HepG2 (cell line): ENCODE results near the gene MYO9A.

Experiments used
- CBX5 ChIP-seq: sonication (generic); formaldehyde crosslinking; IDR thresholded peaks from 2 replicates; pipeline ENCODE4 v1.4.0; 2020; ENCODE audit warnings: missing genetic modification reagents, borderline replicate concordance
- EHMT2 ChIP-seq: fragments of 200-600 bp; sonication (generic); IDR thresholded peaks from 2 replicates; pipeline ENCODE4 v1.7.0; 2017; ENCODE audit warnings: antibody characterized with exemption, low read depth, low read length, borderline replicate concordance
- JUNB ChIP-seq: sonication (generic); formaldehyde crosslinking; IDR thresholded peaks from 2 replicates; pipeline ENCODE4 v1.8.0; 2022; ENCODE audit warnings: missing genetic modification reagents, mild to moderate bottlenecking, borderline replicate concordance
- MXI1 ChIP-seq: IDR thresholded peaks from 3 replicates; pipeline ENCODE4 v1.6.1; 2012; ENCODE audit warnings: low read depth, low read length, inconsistent platforms, borderline replicate concordance
- SOX13 ChIP-seq, 3 experiments: fragments of 450-650 bp in 1 of 3; sonication (generic) in 1 of 3; formaldehyde crosslinking in 1 of 3; IDR thresholded peaks in 2 of 3; conservative IDR thresholded peaks in 1 of 3; 2 replicates each; pipeline versions ENCODE4 v1.5.0 to v1.6.1; 2016 to 2020; ENCODE audit warnings: antibody characterized with exemption in 1 of 3, mild to moderate bottlenecking in 1 of 3, missing compliant biosample characterization in 1 of 3, missing genetic modification reagents in 1 of 3, moderate library complexity in 1 of 3
- TF ChIP-seq, protein P1 (sequence below): sonication (generic); formaldehyde crosslinking; IDR thresholded peaks from 2 replicates; pipeline ENCODE4 v1.4.0; 2020; ENCODE audit warnings: mild to moderate bottlenecking, missing genetic modification reagents
- TF ChIP-seq, protein P2 (sequence below): sonication (generic); formaldehyde crosslinking; IDR thresholded peaks from 2 replicates; pipeline ENCODE4 v1.5.0; 2020; ENCODE audit warnings: mild to moderate bottlenecking, missing genetic modification reagents, moderate library complexity

DNA sequence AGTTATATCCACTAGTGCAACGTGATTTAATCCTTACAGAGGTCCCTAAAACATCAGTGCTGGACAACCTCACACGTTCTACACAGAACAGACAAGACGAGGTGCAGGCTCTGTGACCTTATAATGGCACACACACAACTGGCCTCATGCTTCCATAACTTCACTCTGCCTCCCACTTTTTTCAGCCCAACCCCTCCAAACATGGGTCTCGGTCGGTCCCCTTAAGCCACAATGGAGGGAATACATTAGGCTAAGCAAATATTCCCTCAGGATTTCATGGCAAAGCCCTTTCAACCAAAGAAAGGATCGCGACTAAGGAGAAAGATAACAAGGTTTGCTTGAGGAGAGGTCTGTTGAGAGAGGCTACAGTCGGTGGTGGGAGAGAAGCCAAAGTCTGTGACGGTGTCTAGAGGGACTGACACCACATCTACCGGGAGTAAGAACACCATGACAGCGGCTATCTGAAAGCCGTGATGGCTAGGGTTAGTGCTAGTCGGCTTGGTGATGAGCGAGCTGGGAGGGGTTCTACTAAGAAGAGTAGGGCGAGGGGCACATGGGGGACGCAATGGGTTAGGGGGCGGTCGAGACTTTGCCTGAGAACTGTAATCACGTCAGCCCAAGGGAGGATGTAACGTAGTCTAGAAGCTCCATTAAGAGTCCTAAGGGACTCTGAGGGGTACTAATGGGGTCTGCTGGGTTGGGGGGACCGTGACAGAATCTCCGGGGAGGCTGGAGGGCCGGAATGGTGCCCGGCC, 1.0 kb downstream of the MYO9A start:
- TF ChIP-seq, protein P1, sequence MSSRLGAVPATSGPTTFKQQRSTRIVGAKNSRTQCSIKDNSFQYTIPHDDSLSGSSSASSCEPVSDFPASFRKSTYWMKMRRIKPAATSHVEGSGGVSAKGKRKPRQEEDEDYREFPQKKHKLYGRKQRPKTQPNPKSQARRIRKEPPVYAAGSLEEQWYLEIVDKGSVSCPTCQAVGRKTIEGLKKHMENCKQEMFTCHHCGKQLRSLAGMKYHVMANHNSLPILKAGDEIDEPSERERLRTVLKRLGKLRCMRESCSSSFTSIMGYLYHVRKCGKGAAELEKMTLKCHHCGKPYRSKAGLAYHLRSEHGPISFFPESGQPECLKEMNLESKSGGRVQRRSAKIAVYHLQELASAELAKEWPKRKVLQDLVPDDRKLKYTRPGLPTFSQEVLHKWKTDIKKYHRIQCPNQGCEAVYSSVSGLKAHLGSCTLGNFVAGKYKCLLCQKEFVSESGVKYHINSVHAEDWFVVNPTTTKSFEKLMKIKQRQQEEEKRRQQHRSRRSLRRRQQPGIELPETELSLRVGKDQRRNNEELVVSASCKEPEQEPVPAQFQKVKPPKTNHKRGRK (CRISPR knock-in tag), result no peak
- TF ChIP-seq SOX13 (IDR thresholded peaks at IDR 0.05) (no peak), SOX13 (CRISPR knock-in tag; conservative IDR thresholded peaks at IDR 0.05 in 1 of 2, IDR thresholded peaks at IDR 0.05 in 1 of 2) (no peak), CBX5 (CRISPR knock-in tag) (no peak), MXI1 (no peak), JUNB (CRISPR knock-in tag) (no peak), EHMT2 (no peak)
- TF ChIP-seq, protein P2, sequence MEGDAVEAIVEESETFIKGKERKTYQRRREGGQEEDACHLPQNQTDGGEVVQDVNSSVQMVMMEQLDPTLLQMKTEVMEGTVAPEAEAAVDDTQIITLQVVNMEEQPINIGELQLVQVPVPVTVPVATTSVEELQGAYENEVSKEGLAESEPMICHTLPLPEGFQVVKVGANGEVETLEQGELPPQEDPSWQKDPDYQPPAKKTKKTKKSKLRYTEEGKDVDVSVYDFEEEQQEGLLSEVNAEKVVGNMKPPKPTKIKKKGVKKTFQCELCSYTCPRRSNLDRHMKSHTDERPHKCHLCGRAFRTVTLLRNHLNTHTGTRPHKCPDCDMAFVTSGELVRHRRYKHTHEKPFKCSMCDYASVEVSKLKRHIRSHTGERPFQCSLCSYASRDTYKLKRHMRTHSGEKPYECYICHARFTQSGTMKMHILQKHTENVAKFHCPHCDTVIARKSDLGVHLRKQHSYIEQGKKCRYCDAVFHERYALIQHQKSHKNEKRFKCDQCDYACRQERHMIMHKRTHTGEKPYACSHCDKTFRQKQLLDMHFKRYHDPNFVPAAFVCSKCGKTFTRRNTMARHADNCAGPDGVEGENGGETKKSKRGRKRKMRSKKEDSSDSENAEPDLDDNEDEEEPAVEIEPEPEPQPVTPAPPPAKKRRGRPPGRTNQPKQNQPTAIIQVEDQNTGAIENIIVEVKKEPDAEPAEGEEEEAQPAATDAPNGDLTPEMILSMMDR (CRISPR knock-in tag), result no peak
